T-helper 1 cell (primary cell): ENCODE data around the gene TM4SF1.
A peak's percentile ranks its signal among the peaks of the same experiment; 100 is the strongest.

ENCODE experiments used
- DNase-seq, 5 donors: peaks; one replicate each; pipeline ENCODE4 v3.0.0-alpha.2; 2012 to 2020

TM4SF1 gene

DNA sequence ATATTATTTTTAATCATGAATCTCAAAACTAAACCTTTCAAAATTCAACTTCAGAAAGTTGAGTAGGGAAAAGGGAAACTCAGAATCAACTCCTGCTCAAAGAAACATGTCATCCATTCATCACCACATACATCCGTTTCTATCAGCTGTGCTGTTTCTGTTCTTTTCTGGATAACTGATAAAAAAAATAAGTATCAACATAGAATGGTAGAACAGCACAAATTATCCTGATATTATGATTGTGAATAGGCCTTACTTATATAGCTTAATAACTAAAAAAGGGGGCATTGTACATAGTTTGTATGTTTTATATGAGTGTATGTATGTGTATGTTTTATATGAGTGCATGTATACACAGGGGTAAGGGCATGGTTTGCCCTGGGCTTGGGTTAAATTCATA lies 3.1 kb downstream of the TM4SF1 start:
- DNase-seq, result no peak

DNA sequence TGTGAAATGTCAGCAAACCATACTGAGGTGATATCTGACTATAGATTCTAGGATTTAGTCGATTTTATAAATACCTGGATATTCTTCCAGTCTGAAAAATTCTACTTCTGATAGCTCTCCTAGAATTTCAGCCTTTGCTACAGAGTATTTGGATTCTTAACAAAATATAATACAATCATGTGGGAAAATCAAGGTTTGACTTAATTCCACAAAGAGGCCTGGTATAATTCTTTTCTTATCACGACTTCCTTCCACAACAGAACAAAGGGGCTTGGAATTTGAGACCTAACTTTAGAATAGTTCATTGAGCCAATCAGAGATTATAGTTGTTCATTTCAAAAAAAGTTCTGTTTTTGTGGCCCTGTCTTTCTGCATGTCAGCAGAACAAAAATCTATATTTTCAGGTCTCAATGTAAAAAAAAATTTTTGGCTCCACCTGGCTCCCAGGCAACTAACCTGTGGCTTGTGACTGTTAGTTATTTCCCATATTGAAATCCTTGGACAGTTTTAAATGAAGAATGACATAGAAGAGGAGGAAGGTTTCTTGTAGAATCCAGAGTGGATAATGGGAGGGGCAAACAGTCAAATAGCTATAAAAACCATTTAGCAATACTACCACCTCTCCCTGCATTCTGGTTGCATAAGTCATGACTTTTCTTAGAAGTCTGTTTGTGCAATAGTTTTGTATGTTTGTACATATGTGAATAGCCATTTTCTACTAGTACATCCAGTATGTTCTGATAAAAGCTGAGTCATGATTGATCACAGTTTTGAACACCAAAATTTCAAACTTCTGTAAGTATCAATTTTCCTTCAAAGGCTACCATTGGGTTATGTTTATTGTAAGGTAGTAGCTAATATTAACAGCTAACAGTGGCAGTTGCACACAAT lies 4.0 kb downstream of the TM4SF1 start:
- no peak for DNase-seq

DNA sequence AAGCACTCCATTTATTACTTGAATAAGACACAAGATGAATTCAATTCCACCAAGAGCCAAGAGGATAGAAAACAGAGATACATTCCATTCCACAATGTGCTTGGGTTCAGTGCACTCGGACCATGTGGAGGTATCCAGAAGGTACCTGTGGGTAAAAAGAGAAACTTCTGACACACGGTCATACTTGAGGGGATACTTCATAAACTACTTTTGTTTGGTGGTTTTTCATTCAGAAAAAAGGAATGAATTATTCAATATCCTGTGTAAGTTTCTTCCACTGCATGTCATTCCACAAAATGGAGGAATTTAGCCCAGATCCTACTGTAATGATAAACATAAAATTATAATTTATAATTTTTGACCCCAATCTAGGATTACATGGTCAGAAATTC lies 5.7 kb downstream of the TM4SF1 start:
- no peak for DNase-seq

DNA sequence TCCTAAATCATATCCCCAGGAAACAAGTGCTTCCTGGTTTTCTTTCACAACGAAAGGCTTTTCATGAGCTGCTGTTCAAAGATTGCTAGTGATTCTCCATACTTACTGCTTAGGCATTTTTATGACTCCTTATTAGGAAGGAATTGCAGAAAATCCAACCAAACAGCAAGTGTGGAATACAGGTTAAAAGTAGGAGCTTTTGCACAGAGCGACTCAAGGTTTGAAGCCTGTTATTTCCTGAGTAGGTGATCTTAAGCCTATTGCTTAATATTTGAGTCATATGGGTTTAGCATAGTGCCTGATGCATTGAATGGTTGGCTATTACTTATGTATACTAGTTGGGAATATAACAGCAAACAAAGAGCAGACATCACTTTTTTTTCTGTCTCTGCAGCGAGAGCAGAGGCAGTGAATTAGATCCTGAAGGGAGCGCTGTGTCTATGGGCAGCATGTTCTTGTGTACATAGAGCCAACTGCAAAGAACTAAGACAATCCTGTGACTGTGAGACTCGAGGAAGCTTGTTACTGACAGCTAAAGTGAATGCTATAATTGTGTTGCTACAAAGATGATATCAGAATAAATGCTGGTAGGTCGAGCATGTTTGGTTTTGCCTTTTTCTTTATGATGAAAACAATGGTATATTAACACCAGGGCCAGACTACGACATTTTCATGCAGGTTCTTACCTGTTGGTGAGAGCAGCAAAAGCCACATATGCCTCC lies 6.3 kb downstream of the TM4SF1 start:
- DNase-seq, result no peak

DNA sequence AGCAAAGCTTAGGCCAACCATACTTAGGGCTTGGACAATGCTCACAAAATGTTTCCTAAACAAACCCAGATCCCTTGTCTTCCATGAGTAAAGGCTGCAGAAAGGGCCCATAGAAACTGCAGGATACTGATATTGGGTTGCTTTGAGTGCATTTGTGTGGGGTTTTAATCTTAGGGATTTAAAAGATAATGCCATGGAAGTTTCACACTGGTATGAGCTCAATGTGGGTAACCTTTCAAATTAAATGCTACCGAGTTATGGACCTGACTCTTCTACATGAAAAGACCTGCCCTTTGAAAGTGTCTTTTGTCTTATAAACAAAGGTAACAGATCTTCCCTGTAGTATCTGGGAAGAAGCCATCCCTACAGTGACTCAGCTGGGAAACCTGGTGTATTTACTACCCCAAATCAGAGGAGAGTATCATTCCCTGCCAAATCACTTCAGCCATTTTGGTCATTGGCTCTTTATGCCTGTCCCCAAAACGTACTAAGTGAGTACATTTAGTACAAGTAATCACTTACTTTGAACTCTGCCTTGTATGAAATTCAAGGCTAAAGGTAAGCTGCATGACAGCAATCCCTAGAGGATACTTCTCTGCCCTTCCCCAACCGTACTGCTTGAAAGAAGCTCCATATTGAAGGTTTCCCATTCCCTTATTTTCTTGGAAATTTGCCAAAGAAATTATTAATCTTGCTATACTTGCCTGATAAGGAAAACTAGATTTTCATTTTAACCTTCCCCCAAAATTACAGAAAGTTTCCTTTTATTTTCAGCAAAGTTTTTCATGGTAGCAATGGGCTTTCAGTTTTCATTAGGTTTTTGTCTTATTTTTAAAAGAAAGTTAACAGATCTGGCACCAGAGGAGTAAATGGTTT lies 7.2 kb downstream of the TM4SF1 start:
- DNase-seq, result no peak

DNA sequence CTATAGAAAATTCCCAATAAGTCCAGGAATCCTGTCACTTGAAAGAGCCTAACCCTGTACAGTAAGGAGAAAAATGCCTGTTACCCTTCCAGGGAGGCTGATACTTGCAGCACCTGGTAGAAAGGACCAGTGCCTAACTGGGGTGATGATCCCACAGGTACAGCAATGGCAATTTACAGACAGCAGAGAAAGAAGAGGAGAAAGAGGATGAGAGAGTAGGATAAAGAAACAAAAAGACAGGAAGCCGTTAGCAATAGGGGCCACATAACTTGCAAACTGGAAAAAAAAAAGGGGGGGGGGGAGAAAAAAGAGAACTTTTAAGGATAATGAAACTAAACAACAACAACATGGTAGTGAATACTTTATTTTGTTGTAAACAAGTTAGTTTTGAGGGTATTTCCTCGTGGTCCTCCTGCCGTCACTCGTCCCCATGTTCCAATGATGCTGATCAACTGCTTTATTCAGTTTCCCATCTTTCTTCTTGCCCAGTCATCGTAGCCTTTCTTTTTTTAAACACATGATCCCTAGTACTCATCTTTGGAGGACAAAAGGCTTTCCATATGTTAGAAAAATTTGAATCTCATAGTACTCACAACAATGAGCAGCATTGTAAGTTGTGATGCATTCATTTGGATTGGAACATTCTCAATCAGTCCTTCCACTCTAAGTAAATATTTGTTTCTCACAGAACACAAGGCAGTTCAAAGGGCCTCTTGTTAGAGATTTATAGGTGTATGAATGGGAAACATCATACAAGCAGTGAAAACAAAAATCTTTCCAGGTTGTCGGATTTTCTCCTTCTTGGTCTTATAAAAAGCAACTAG lies 8.6 kb downstream of the TM4SF1 start:
- DNase-seq, result no peak

DNA sequence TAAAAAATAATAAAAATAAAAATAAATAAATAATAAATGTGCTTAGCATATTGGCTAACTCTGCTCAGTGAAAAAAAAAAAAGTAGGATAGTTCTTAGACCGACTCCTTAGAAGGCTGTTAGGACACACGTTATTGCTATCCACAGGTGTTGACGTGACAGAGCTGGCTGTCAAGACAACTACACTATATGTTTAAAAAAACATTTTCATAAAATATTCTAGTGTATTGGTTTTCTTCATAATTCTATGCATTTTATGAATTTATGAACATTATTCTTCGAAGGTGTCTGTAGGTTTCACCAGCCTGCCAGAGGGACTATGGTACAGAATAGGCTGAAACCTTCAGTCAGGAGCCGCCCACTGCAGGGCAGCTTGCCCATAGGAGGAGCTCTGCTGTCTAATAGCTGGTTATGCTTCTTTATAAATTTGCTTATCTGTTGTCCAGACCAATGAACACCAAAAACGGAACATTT lies 9.2 kb downstream of the TM4SF1 start:
- no peak for DNase-seq

DNA sequence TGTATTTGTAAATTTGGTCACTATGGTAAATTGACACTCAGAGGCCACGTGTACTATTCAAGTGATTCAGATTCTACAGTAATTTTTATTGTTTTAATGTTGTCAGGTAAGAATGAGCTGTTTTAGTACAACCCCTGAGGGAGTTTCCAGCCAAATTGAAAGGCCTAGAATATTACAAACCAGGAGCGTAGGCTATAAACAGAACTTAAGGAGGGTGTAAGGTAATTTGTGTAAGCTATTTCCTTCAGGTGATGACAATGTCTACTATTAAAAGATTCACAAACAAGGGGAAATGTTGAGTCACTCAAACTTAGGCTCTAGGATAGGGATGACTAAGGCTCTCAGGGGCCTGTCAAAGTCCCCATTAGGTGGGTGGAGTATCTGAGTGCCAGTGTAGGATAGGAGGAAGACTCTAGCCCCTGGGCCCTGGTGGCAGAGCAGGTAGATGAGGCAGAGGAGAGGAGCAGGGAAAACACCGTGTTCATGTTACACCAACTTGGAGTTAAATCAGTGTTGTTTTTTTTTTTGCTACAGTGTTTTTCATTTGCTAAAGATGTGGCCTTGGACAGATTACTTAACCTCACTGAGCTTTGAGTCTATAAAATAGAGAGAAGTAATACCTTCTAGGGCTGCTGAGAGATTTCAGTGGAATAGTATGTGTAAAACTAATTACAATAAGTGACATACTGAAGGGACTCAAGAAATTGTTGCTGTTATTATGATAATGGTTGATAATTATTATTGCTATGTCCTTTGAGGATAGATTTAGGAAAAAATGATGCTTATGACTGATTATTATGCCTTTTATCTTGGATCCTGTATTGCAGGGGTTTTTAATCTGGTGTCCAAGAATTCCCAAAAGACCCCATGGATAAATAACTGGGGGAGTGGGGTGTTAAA lies 10.3 kb downstream of the TM4SF1 start:
- DNase-seq, result no peak

DNA sequence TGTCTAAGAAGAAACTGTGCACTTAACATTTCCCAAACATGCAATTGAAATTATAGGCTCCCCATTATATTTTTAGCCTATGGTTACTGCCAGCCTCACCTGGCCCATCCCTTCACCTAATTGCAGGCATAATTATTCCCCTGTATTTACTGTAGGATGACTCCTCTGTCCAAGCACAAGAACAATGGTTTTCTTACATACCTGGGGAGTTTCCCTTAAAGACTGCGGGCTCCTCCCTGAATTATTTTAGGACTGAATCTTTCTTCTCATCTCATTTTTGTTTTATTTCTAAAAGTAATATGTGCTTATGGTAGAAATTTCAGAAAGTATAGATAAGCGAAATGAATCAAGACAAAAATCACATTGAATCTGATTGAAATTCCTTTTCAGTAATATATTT lies 11.4 kb downstream of the TM4SF1 start:
- no peak for DNase-seq

DNA sequence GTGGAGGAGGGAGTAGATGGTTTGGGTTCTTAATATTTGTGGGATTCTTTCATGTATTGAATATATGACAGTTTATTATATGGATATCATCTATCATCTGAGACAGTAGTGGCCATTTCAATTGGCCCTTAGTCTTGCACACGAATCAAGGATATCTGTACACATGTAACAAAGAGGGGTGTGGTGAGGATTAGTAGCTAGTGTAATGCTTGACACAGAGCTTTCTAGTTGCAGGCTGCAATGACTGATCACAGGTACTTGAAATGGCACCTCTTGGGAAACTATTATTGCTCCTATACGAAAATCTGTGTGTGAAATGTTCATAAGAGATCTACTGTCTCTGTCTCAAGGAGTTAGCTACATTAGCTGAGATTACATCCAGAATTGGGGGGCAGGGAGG lies 12.8 kb downstream of the TM4SF1 start:
- DNase-seq, result no peak

DNA sequence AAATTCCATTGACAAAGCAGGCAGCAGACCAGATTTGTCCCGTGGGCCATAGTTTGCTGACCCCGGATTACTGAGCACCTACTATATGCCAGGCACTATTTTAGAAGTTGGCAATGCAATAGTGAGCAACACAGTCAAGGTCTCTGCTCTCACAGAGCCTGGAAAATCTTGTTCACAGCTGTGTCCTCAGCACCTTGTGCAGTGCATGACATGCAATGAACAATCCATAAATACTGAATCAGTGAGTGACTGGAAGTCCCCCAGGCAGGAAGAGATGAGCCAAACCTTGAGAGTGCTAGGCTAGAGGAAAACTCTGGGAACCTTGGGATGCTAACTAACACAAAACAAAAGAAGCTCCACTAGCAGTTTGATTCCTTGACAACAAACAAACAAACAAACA lies 14.4 kb downstream of the TM4SF1 start:
- no peak for DNase-seq

DNA sequence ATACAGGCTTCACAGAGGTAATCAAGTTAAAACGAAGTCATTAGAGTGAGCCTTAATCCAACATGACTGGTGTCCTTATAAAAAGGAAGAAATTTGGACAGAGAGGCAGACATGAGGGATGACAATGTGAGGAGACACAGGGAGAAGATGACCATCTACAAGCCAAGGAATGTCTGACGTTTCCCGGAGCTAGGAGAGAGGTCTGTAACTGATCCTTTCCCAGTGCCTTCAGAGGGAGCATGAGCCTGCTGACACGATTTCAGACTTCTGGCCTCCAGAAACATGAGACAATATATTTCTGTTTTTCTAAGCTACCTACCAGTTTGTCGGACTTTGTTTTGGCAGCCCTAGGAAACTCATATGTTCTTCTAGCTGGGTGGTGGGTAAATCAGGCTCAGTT lies 15.1 kb downstream of the TM4SF1 start:
- no peak for DNase-seq

DNA sequence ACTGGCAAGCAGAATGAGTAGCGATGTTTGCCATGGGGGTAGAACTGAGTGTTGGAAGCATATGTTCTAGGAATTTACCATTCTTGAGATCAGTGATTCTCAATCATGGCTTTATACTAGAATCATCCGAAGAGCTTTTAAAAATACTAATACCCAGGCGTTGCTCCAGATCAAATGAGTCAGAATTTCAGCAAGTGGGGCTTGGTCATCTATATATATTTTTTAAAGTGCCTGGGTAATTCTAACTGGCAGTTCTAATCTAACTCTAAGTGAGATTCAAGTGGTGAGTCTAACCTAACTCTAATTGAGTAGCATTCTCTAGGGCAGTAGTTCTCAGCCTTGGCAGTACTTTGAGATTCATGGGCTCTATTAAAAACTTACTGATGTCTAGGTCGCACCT lies 20.8 kb downstream of the TM4SF1 start:
- DNase-seq, result no peak

DNA sequence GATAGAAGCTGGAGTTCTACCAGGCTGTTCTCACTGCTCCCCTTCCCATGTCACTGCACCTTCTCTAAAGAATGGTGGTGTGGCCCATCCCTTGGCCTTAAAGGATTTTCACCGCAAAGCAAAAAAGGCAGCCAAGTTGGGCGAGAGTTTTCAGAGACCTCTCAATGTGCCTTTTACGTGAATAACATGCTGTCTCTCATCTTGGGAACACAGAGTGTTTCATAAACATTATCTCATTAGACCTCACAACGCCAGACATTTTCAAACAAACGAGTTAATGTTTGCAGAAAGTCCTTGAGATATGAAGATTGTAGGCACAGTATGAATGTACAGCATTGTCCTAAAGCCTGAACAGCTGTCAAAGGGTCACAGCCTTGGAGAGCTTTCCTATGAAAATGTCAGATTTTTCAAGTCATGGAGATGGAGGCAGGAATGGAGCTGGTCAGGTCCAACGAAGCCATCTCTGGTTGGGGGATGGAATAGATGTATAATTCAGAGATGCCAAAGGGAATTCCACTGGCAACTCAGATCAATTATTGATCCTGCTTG lies 21.3 kb downstream of the TM4SF1 start:
- no peak for DNase-seq

DNA sequence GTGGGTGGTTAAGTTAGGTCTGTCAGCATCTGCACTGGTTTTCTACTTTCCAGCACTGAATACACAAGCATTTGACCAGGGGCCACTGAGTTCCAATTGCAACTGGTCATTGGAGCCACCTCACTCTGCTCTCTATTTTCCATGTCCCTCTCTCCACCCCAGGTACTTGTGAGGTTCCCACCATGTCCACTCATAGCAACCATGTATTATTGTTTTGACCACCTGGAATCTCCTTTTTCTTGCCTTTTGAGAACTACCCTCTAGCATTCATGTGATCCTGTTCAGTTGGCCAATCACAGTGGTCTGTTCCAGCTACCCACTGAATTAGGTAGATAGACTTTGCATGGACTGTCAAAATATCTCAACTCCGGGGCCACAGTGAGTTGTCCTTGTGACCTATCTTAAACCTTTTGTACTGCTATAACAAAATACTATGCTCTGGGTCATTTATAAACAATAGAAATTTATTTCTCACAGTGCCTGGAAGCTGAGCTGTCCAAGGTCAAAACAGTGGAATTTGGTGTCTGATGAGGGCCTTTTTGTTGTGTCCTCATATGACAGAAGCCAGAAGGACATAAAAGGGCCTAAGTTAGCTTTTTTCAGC lies 23.8 kb downstream of the TM4SF1 start:
- no peak for DNase-seq

DNA sequence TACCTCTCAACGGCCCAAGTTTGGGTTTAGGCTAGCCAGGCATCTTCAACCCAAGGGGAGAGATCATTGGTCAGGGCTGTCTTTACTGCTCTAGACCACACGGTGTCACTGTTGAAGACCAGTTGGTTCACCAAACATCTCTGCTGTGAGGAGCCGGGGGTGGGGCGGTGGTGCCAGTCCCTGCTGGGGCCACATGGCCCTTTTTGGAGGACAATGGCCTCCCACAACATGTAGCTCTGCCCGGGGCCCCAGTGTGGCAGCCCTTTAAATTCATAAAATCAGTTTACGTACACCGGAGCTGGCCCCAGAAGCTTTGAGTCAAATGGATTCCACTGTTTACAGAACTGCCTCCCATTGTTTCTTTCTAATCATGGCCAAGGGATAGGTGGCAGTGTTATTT lies 24.9 kb downstream of the TM4SF1 start:
- peak in 1 of 5 donors; percentile 22 for DNase-seq

DNA sequence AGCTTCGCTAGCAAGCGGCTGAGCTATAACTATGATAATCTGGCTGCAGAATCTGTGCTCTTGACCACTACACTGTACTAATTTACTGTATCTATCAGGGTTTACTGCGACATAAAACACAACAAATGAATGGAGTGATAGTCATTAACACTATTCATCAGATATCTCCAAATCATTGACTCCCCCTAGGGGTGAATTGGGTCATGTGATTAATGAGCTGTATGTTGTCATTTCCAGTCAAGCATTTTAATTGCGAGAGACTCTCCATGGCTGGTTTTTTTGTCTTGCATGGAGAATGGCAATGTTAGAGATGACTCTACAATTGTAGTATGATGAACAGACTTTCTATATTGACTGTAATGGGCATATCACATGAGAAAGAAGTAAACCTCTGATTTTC lies 33.5 kb downstream of the TM4SF1 start:
- DNase-seq, result no peak

DNA sequence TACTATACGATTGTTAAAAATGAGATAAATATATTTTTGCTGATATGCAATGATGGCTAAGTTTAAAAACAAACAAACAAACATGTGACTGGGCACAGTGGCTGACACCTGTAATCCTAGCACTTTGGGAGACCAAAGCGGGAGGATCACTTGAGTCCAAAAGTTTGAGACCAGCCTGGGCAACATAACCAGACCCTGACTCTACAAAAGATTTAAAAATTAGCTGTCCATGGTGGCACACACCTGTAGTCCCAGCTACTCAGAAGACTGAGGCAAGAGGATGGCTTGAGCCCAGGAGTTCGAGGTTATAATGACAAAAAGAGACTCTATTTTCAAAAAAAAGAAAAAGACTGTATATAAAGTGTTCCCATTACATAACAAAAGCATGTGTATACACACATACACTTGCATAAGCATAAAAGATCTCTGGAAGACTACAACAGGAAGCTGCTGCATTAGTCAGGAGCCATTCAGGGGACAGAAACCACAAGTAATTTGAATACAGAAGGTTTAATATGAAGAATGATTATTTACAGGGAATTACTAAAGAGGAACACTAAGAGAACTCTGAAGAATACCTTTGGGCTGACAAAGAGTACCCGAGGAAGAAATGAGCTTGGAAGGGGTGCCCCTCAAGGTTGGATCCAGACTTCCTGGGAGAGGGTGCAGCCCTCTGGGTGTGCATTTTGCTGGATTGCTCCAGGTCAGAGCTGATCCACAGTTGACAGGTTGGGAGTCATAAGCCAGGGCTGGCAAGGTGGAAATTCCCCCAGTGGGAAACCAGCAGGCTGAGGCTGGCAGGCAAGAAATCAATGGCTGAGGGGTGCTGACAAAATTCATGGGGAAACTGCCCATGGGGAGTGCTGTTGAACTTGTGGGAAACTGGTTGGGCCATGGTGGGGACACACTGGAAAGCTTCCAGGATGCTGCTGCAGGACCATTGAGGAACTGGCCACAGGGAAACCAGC lies 34.8 kb downstream of the TM4SF1 start:
- no peak for DNase-seq

DNA sequence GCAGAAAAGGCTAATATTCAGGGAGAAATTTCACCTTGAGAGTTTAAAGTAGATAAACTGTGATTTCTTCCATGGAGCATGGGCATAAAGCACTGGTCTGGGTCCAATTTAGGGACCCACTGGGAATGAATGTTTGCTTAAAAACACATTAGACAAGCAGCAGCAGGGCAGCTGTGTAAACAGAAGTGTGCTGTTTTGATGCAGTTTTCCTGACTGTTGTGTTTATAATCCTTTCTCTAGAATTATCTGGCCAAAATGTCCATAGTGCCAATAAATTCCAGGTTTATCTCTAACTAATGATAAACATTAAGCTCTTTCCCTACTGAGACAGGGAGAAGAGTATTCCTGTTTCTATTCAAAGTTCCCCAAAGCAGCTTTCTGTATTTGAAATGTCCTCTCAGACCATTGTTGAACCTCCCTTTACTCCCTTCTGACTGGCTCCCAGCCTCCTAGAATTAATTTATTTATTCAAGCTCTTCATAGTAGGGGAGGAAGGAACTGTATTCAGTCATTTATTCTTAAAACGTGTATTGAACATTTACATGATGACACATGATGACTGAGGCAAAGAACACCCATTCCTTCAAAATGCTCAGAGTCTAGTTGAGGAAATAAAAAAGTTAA lies 37.0 kb downstream of the TM4SF1 start:
- DNase-seq, result no peak
